CD1c-positive myeloid dendritic cell (primary cell): ENCODE data around the gene CAMTA1.
"Not testable (repeated sequence)": the region's sequence is repeated elsewhere in the genome, so short reads cannot be mapped to it uniquely, and the experiment has no call there.

ENCODE experiments used
- DNase-seq: peaks from one replicate; pipeline ENCODE4 v3.0.0-alpha.2; 2016; ENCODE audit errors: extremely low spot score

The CAMTA1 gene

GRCh38 chr1:7586031-7586941, 801.0 kb downstream of the CAMTA1 start:
- no peak for DNase-seq

- no peak for DNase-seq
Observed at GRCh38 chr1:7587108-7587772, 802.0 kb downstream of the CAMTA1 start.

- DNase-seq = no peak
Observed at GRCh38 chr1:7587773-7588456, 802.7 kb downstream of the CAMTA1 start.

DNA sequence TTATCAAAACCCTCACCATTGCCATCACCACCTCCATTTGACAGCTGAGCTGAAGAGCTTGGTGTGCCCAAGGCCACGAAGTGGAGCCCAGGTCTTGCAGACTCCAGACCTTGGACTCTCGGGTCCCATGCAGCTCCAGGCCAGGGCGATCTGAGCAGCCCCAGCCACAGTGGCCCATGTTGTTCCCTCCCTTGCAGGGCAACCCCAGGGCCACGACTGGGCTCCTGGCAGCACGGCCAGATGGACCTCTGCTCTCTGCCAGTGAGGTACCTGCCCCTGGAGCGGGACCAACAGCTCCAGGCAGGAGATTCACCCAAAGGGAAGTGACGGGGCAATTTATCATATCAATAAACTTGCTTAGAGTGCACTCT, 803.2 kb downstream of the CAMTA1 start:
- no peak for DNase-seq

- DNase-seq = no peak
Observed at GRCh38 chr1:7589080-7589735, 804.0 kb downstream of the CAMTA1 start.

GRCh38 chr1:7589774-7590425, 804.6 kb downstream of the CAMTA1 start:
- DNase-seq = no peak

GRCh38 chr1:7590426-7590790, 805.2 kb downstream of the CAMTA1 start:
- no peak for DNase-seq

- no peak for DNase-seq
Observed at GRCh38 chr1:7591565-7591964, 806.3 kb downstream of the CAMTA1 start.

DNA sequence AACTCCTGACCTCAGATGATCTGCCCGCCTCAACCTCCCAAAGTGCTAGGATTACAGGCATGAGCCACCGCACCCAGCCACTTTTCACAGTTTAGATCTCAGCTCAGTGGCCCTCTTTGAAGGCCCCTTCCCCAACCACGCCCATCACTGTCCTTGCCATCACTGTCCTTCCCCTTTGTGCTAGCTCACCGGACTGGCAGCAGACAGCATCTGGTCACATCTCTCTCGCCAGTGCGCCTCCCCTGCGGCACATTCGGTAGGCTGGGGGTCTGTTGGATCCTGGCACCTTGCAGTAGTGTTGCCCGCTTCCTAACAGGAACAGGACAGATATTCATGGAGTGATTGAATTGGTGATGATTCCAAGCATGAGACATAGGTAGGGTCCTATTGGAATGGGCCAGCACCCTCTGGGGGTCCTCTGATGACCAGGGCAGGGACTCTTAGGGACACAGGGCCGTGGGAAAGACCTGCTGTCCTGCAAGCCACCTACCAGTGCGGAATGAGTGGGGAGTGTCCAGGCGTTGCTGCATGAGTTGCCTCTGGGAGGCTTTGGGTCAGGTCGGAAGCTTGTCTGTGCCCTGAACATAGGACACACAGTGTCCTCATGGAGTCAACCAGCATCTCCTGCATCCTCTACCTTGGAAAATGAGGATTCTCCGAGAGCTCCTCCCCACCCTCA, 807.0 kb downstream of the CAMTA1 start:
- no peak for DNase-seq

GRCh38 chr1:7594002-7594713, 808.9 kb downstream of the CAMTA1 start:
- no peak for DNase-seq

GRCh38 chr1:7594714-7595295, 809.6 kb downstream of the CAMTA1 start:
- no peak for DNase-seq

GRCh38 chr1:7595336-7595735, 810.1 kb downstream of the CAMTA1 start:
- no peak for DNase-seq

DNA sequence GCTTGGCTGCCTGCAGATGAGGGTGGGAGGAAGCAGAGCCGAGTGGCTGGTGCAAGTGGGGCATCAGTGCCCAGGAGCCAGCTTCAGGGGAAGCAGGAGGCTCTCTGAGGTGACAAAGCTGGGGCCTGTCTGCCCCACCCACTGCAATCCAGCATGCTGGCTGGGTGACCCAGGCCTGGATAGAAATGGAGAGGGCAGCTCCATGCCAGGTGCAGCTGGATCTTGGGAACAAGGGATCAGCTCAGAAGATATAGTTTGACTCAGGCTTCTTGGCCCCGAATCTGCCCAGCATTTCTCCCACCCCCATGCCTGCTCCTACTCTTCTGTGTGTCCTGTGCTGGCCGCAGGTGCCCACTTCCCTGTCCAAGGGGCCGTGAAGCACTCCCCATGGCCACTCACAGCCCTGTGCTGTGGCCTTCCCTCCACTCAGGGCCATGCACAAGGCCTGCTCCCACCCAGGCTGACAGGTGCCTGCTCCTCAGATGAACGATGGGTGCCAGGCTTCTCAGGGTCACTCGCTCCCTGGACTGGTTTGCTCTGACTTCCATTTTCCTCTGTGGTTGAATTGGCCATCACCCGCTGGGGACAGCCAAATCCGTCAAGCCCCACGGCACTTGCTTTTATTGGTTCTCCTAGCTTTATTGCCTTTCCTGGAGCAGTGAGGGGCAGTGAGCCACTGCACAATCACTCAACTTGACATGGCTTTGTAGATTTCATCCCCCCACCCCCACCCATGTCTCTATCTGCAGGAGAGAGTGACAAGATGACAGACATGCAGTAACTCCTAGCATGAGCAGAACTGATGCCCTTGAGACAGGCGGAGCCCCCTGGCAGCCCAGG, 811.1 kb downstream of the CAMTA1 start:
- DNase-seq = no peak

DNA sequence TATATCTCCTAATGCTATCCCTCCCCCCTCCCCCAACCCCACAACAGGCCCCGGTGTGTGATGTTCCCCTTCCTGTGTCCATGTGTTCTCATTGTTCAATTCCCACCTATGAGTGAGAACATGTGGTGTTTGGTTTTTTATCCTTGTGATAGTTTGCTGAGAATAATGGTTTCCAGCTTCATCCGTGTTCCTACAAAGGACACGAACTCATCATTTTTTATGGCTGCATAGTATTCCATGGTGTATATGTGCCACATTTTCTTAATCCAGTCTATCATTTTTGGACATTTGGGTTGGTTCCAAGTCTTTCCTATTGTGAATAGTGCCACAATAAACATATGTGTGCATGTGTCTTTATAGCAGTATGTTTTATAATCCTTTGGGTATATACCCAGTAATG, 812.8 kb downstream of the CAMTA1 start:
- not testable (repeated sequence) for DNase-seq

GRCh38 chr1:7604906-7605305, 819.7 kb downstream of the CAMTA1 start:
- DNase-seq = not testable (repeated sequence)

DNA sequence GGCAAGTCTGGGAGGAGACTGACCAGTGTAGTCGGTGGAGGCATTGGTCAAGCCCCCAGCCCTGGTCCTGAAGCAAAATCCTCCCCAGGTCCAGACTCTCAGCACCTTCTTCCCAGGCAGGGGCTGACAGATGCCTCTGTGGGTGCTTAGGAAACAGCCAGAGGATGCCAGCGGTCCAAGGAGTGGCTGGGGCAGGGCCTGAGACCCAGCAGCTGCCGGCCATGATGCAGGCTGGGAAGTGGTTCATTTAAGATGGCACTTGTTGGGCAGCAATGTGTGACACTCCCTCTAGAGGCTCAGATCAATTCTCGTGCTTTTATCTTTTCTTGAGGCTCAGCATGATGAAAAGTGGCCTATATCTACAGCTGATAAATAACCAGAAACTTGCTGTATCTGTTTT, 820.8 kb downstream of the CAMTA1 start:
- DNase-seq = no peak

DNA sequence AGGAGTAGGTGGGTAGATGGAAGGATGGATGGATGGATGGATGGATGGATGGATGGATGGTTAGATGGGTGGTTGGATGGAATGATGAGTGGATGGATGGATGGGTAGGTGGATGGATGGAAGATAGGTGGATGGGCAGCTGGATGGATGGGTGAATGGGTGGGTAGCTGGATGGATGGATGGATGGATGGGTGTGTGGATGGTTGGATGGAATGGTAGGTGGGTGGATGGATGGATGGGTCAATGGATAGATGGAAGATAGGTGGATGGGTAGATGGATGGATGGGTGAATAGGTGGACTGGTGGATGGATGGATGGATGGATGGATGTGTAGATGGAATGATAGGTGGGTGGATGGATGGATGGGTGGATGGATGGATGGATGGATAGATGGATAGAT, 821.8 kb downstream of the CAMTA1 start:
- no peak for DNase-seq

- DNase-seq = no peak
Observed at GRCh38 chr1:7608628-7609305, 823.5 kb downstream of the CAMTA1 start.
